Measurements from ENCODE around the gene NDUFA3. TPM values are rescaled to one million over a fixed set of nuclear protein-coding genes. Genes with fewer than 3 reads are reported as not detected.

Gene NDUFA3
- total RNA-seq, 2 experiments from 2014 or later = 86.3 to 92.4 TPM

DNA sequence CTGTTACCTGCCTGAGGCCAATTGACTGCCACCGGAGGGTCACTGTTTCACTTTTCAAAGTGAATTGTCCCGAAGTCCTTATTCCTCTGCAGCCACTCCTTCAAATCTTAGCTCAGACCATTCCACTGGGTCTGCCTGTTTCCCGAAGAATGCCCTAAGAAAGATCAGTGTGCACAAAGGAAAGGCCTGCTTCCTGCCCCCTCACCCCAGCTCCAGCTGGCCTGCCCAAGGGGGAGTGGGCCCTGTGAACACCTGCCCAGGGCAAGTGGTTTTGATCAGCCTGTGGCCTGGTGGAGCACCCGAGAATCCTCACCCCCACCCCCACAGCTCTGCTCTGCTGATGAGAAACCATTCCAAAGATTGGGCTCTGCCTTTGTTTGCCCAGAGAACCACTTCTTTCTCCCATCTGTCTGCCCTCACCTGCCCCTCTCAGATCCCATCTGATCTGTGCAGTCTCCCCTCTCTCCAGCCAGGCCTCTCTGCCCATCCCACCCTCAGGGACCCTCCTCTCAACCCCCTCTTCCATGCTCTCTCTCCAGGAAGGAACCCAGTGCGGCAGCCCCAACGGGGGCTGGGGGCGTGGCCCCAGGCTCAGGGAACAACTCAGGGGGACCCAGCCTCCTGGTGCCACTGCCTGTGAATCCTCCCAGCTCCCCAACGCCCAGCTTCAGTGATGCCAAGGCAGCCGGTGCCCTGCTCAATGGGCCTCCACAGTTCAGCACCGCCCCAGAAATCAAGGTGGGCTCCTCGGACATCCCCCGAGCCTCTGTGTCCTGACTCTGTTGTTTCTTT lies 46.6 kb downstream of the NDUFA3 start:
- Histone ChIP-seq H3K27ac (ENCODE audit: low read depth, low read length, poor library complexity, severe bottlenecking) (no peak overlapping the region), H3K9me3 (ENCODE audit: low read length) (no peaks in the 10 kb centered on the region), H3K4me3 (ENCODE audit: low read depth, low read length, poor library complexity, severe bottlenecking) (no peak overlapping the region), H3K79me2 (ENCODE audit: insufficient read depth, low read depth, low read length) (no peaks in the 10 kb centered on the region), H3K4me2 (ENCODE audit: low read length) (no peak overlapping the region), H3K9me2 (ENCODE audit: insufficient read depth, low read length) (no peaks in the 10 kb centered on the region), H3K36me3 (ENCODE audit: insufficient read depth, low read length) (peaks cover 96% of the 10 kb centered on the region), H3K4me1 (ENCODE audit: insufficient read depth, low read length, poor library complexity, severe bottlenecking) (peaks cover under 1% of the 10 kb centered on the region), H2AFZ (ENCODE audit: low read length) (no peak overlapping the region), H4K20me1 (ENCODE audit: insufficient read depth, low read length) (no peaks in the 10 kb centered on the region)
- ChIA-PET CTCF (ENCODE audit: unreplicated experiment) (no interaction called here), POLR2A (no interaction called here)
- BruUV-seq (replicated peaks) = no TSS peak
- intact Hi-C loops (cut with micrococcal nuclease; ENCODE audit: unreplicated experiment) = no loop called here
- TF ChIP-seq, protein P1, sequence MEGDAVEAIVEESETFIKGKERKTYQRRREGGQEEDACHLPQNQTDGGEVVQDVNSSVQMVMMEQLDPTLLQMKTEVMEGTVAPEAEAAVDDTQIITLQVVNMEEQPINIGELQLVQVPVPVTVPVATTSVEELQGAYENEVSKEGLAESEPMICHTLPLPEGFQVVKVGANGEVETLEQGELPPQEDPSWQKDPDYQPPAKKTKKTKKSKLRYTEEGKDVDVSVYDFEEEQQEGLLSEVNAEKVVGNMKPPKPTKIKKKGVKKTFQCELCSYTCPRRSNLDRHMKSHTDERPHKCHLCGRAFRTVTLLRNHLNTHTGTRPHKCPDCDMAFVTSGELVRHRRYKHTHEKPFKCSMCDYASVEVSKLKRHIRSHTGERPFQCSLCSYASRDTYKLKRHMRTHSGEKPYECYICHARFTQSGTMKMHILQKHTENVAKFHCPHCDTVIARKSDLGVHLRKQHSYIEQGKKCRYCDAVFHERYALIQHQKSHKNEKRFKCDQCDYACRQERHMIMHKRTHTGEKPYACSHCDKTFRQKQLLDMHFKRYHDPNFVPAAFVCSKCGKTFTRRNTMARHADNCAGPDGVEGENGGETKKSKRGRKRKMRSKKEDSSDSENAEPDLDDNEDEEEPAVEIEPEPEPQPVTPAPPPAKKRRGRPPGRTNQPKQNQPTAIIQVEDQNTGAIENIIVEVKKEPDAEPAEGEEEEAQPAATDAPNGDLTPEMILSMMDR (conservative IDR thresholded peaks at IDR 0.05; ENCODE audit: low read length) = no peak
- TF ChIP-seq EZH2phosphoT487 (IDR thresholded peaks at IDR 0.05; ENCODE audit: borderline replicate concordance, low read depth, low read length) = no peak
- DNase-seq (ENCODE audit: low spot score) = no peak

- H2AFZ ChIP-seq (ENCODE audit: low read length) = no peak overlapping the region
- H3K4me1 ChIP-seq (ENCODE audit: insufficient read depth, low read length, poor library complexity, severe bottlenecking) = peaks cover 6% of the 10 kb centered on the region
- TF ChIP-seq EZH2phosphoT487 (IDR thresholded peaks at IDR 0.05; ENCODE audit: borderline replicate concordance, low read depth, low read length) = no peak
- TF ChIP-seq, protein P1 (conservative IDR thresholded peaks at IDR 0.05; ENCODE audit: low read length) = no peak
- H3K9me3 ChIP-seq (ENCODE audit: low read length) = no peaks in the 10 kb centered on the region
- H3K36me3 ChIP-seq (ENCODE audit: insufficient read depth, low read length) = peaks cover 97% of the 10 kb centered on the region
- H3K4me2 ChIP-seq (ENCODE audit: low read length) = no peak overlapping the region
- H4K20me1 ChIP-seq (ENCODE audit: insufficient read depth, low read length) = no peaks in the 10 kb centered on the region
- no peaks in the 10 kb centered on the region for H3K79me2 ChIP-seq (ENCODE audit: insufficient read depth, low read depth, low read length)
- no peak overlapping the region for H3K27ac ChIP-seq (ENCODE audit: low read depth, low read length, poor library complexity, severe bottlenecking)
- H3K9me2 ChIP-seq (ENCODE audit: insufficient read depth, low read length) = no peaks in the 10 kb centered on the region
- ChIA-PET POLR2A (interaction anchor here (0.9 kb wide), 1 partner anchor 9 kb away, joined by 3 read pairs; the partner anchor contains the start of gene LENG1), CTCF (ENCODE audit: unreplicated experiment) (no interaction called here)
- BruUV-seq (replicated peaks) = no TSS peak
- intact Hi-C loops (cut with micrococcal nuclease; ENCODE audit: unreplicated experiment) = no loop called here
- no peak for DNase-seq (ENCODE audit: low spot score)
- no peak overlapping the region for H3K4me3 ChIP-seq (ENCODE audit: low read depth, low read length, poor library complexity, severe bottlenecking)
These were observed 48.8 kb downstream of the NDUFA3 start for GRCh38 chr19:54151362-54152035.

DNA sequence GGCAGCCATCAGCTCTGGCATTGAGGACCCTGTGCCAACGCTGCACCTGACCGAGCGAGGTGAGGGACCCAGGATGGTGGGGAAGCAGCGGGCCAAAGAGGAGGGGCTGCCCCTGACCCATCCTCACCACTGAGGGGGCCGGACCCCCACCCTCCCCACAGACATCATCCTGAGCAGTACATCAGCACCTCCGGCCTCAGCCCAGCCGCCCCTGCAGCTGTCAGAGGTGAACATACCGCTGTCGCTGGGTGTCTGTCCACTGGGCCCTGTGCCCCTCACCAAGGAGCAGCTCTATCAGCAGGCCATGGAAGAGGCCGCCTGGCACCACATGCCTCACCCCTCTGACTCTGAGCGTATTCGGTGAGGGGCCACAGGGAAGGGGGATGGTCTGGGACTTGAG lies 49.6 kb downstream of the NDUFA3 start:
- peaks cover 6% of the 10 kb centered on the region for H3K4me1 ChIP-seq (ENCODE audit: insufficient read depth, low read length, poor library complexity, severe bottlenecking)
- no peaks in the 10 kb centered on the region for H3K9me3 ChIP-seq (ENCODE audit: low read length)
- TF ChIP-seq, protein P1 (conservative IDR thresholded peaks at IDR 0.05; ENCODE audit: low read length) = no peak
- TF ChIP-seq EZH2phosphoT487 (IDR thresholded peaks at IDR 0.05; ENCODE audit: borderline replicate concordance, low read depth, low read length) = no peak
- no peak overlapping the region for H3K4me3 ChIP-seq (ENCODE audit: low read depth, low read length, poor library complexity, severe bottlenecking)
- no TSS peak for BruUV-seq (replicated peaks)
- no peak overlapping the region for H2AFZ ChIP-seq (ENCODE audit: low read length)
- ChIA-PET CTCF (ENCODE audit: unreplicated experiment) (no interaction called here), POLR2A (no interaction called here)
- H3K9me2 ChIP-seq (ENCODE audit: insufficient read depth, low read length) = no peaks in the 10 kb centered on the region
- no peak overlapping the region for H3K4me2 ChIP-seq (ENCODE audit: low read length)
- intact Hi-C loops (cut with micrococcal nuclease; ENCODE audit: unreplicated experiment) = no loop called here
- H4K20me1 ChIP-seq (ENCODE audit: insufficient read depth, low read length) = no peaks in the 10 kb centered on the region
- H3K36me3 ChIP-seq (ENCODE audit: insufficient read depth, low read length) = peaks cover 97% of the 10 kb centered on the region
- DNase-seq (ENCODE audit: low spot score) = no peak
- no peaks in the 10 kb centered on the region for H3K79me2 ChIP-seq (ENCODE audit: insufficient read depth, low read depth, low read length)
- H3K27ac ChIP-seq (ENCODE audit: low read depth, low read length, poor library complexity, severe bottlenecking) = no peak overlapping the region

All from OCI-LY7 (cell line).